Caco-2 (cell line): ENCODE data around the gene PALM2AKAP2. TPM values are rescaled to one million over a fixed set of nuclear protein-coding genes. Genes with fewer than 3 reads are reported as not detected.

ENCODE experiments used
- BruUV-seq: library from RNA; stranded (reverse); fragments of 400-500 nt; replicated peaks from 2 replicates; lab custom pipeline; 2021; lab: Mats Ljungman, UMichigan
- CTCF ChIA-PET: fragments of 300-600 bp; sonication (Branson Sonifier 250); formaldehyde crosslinking; loops from one replicate; lab custom pipeline; 2022; ENCODE audit warnings: antibody characterized with exemption; lab: Charles Lee
- POLR2A ChIA-PET: fragments of 300-600 bp; sonication (Branson Sonifier 250); formaldehyde crosslinking; loops from one replicate; lab custom pipeline; 2022; ENCODE audit warnings: antibody characterized with exemption; lab: Charles Lee
- DNase-seq, 2 experiments: peaks; one replicate each; pipeline versions ENCODE4 v3.0.0 to v3.0.0-alpha.2; 2020 to 2022
- H3K27me3 ChIP-seq: replicated peaks from 2 replicates; pipeline ENCODE4 v1.6.0; 2011; ENCODE audit warnings: low read length; ENCODE audit not compliant: control insufficient read depth, insufficient read depth
- H3K36me3 ChIP-seq: 2 replicates; pipeline ENCODE4 v1.5.1; 2011; ENCODE audit warnings: low read length; ENCODE audit not compliant: control insufficient read depth, insufficient read depth
- H3K4me1 ChIP-seq: fragments of 250-450 bp; sonication (Bioruptor Pico); 2 replicates; pipeline ENCODE4 v1.5.1; 2020; ENCODE audit warnings: mild to moderate bottlenecking
- H3K4me3 ChIP-seq: 2 replicates; pipeline ENCODE4 v1.5.1; 2011; ENCODE audit warnings: low read depth, mild to moderate bottlenecking, control low read depth, low read length
- H3K9me3 ChIP-seq: fragments of 250-450 bp; sonication (Bioruptor Pico); 2 replicates; pipeline ENCODE4 v1.5.1; 2020; ENCODE audit warnings: mild to moderate bottlenecking, moderate library complexity
- H3K27ac Mint-ChIP-seq: one replicate; pipeline ENCODE4 v1.8.0; 2022; ENCODE audit warnings: mixed read lengths; ENCODE audit not compliant: unreplicated experiment
- H3K27me3 Mint-ChIP-seq: one replicate; pipeline ENCODE4 v1.8.0; 2022; ENCODE audit warnings: mixed read lengths; ENCODE audit not compliant: insufficient read depth, unreplicated experiment
- H3K36me3 Mint-ChIP-seq: one replicate; pipeline ENCODE4 v1.8.0; 2022; ENCODE audit warnings: mild to moderate bottlenecking, mixed read lengths; ENCODE audit not compliant: insufficient read depth, unreplicated experiment
- H3K4me1 Mint-ChIP-seq: one replicate; pipeline ENCODE4 v1.8.0; 2022; ENCODE audit warnings: low read depth, mixed read lengths; ENCODE audit not compliant: unreplicated experiment
- H3K4me3 Mint-ChIP-seq: one replicate; pipeline ENCODE4 v1.8.0; 2022; ENCODE audit warnings: mild to moderate bottlenecking, moderate library complexity, mixed read lengths; ENCODE audit not compliant: unreplicated experiment
- H3K9me3 Mint-ChIP-seq: one replicate; pipeline ENCODE4 v1.8.0; 2022; ENCODE audit warnings: mixed read lengths; ENCODE audit not compliant: unreplicated experiment
- intact Hi-C: fragments of 100-400 bp; cut with micrococcal nuclease; formaldehyde crosslinking; loops from one replicate; pipeline ENCODE4 v1.10.0; 2022; ENCODE audit not compliant: unreplicated experiment
- total RNA-seq: library from RNA; stranded (reverse); gene quantifications from 2 replicates; pipeline ENCODE4 v1.2.3, GENCODE V29; 2022
- TF ChIP-seq, protein P1 (sequence below), 2 experiments: fragments of 200-600 bp in 1 of 2; IDR thresholded peaks; 1 replicate in 1 of 2; 2 replicates in 1 of 2; pipeline versions ENCODE4 v1.5.1 to v1.8.0; 2011 to 2022; ENCODE audit warnings: antibody characterized with exemption in 1 of 2, control low read depth in 1 of 2, inconsistent platforms in 1 of 2, low read depth in 1 of 2, low read length in 1 of 2, mild to moderate bottlenecking in 1 of 2, moderate library complexity in 1 of 2; ENCODE audit not compliant: insufficient read depth in 1 of 2, severe bottlenecking in 1 of 2, unreplicated experiment in 1 of 2

PALM2AKAP2 gene
- total RNA-seq, 1 experiment from 2014 or later: 0.54 TPM

DNA sequence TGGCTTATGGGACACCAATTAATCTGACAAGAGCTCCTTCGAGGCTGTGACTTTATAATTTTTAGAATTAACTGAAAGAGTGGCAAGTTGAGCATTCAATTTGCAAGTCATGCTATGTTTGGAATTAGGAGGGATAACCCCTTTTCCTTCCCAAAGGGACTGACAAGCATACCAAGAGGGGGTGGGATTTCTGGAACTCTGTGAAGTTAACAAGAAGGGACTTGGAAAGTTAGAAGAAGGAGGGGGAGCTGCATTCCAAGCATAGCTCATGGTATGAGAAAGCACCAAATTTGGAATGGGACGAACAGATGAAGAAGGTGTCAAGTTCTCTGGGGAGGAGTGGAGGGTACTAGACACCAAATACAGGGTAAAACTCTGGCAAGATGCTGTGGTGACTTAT lies 8.9 kb upstream of the PALM2AKAP2 start:
- H3K27ac Mint-ChIP-seq: no peak overlapping the region
- intact Hi-C loops: no loop called here
- no peak for DNase-seq
- Histone ChIP-seq H3K9me3 (no peaks in the 10 kb centered on the region), H3K27me3 (no peaks in the 10 kb centered on the region), H3K36me3 (no peaks in the 10 kb centered on the region), H3K4me1 (peaks cover 16% of the 10 kb centered on the region; the same call in 1 of the 2 replicates), H3K4me3 (no peak overlapping the region)
- H3K27me3 Mint-ChIP-seq: peaks cover 11% of the 10 kb centered on the region
- TF ChIP-seq, protein P1, sequence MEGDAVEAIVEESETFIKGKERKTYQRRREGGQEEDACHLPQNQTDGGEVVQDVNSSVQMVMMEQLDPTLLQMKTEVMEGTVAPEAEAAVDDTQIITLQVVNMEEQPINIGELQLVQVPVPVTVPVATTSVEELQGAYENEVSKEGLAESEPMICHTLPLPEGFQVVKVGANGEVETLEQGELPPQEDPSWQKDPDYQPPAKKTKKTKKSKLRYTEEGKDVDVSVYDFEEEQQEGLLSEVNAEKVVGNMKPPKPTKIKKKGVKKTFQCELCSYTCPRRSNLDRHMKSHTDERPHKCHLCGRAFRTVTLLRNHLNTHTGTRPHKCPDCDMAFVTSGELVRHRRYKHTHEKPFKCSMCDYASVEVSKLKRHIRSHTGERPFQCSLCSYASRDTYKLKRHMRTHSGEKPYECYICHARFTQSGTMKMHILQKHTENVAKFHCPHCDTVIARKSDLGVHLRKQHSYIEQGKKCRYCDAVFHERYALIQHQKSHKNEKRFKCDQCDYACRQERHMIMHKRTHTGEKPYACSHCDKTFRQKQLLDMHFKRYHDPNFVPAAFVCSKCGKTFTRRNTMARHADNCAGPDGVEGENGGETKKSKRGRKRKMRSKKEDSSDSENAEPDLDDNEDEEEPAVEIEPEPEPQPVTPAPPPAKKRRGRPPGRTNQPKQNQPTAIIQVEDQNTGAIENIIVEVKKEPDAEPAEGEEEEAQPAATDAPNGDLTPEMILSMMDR (IDR thresholded peaks at IDR 0.05; ENCODE audit: insufficient read depth in 1 of 2, low read depth in 1 of 2, low read length in 1 of 2, severe bottlenecking in 1 of 2, unreplicated experiment in 1 of 2): no peak
- POLR2A ChIA-PET: no interaction called here
- no TSS peak for BruUV-seq
- CTCF ChIA-PET: no interaction called here
- H3K9me3 Mint-ChIP-seq: no peaks in the 10 kb centered on the region
- no peak overlapping the region for H3K4me3 Mint-ChIP-seq
- no peaks in the 10 kb centered on the region for H3K36me3 Mint-ChIP-seq
- H3K4me1 Mint-ChIP-seq: peaks cover 8% of the 10 kb centered on the region

DNA sequence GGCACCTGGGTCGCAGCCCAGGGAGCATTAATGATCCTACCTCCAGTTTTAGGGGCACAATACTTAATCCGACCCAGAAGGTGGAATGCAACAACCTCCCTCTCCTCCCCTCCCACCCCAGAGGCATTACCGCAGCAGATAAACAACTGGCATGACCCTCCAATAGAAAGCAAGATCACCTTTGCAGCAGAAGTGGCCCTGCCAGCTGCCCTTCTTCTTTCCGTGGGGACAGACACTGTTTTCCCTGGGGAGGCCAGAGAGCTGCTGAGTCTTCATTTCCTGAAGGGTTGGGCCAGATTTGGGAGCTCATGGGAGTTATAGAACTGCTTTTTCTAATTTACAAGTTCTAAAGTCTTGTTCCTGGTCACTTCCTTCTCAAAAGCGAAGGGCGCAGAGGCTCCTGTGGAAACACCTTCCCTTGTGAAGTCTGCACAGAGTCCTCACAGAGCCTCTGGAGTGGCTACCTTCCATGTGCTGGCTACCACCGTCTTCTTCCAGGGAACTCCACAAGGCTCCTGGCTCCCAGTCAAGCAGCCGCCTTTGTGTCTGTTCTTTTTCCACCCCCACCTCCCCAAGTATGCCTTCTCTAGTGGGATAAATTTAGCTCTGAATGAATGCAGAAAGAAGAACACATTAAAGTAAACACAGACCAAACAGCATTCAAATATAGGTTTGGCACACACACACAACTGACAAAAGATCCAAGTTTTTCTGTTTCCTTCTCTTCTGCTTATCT lies 8.0 kb upstream of the PALM2AKAP2 start:
- intact Hi-C loops: no loop called here
- Mint-ChIP-seq H3K9me3 (no peaks in the 10 kb centered on the region), H3K36me3 (no peaks in the 10 kb centered on the region), H3K27me3 (peaks cover 11% of the 10 kb centered on the region), H3K4me1 (peaks cover 8% of the 10 kb centered on the region), H3K4me3 (no peak overlapping the region), H3K27ac (no peak overlapping the region)
- no peak for DNase-seq
- BruUV-seq: no TSS peak
- ChIA-PET CTCF (no interaction called here), POLR2A (no interaction called here)
- H3K9me3 ChIP-seq: no peaks in the 10 kb centered on the region
- H3K27me3 ChIP-seq: no peaks in the 10 kb centered on the region
- H3K36me3 ChIP-seq: no peaks in the 10 kb centered on the region
- TF ChIP-seq, protein P1 (IDR thresholded peaks at IDR 0.05; ENCODE audit: insufficient read depth in 1 of 2, low read depth in 1 of 2, low read length in 1 of 2, severe bottlenecking in 1 of 2, unreplicated experiment in 1 of 2): no peak
- H3K4me3 ChIP-seq: no peak overlapping the region
- peaks cover 16% of the 10 kb centered on the region; the same call in 1 of the 2 replicates for H3K4me1 ChIP-seq

DNA sequence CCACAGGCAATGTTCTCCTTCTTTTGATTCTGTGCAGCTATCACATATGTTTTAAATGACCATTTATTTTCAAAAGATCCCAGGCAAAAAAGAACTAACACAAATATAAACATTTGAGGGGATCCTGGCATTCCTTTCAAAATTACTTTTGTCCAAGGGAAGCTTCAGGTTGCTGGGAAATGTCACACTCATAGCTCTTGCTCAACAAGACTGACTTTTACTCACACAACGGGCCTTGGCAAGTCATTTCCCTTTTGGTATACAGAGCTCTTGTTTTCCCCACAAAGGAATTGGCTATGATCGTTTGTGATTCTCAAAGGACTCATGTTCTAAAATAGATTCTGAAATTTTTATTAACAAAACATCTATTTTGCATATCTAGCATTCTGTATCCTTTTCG lies 4.5 kb upstream of the PALM2AKAP2 start:
- peaks cover 16% of the 10 kb centered on the region for H3K4me1 ChIP-seq
- no peak for DNase-seq
- peaks cover 8% of the 10 kb centered on the region for H3K4me1 Mint-ChIP-seq
- no peak overlapping the region for H3K27ac Mint-ChIP-seq
- H3K36me3 ChIP-seq: no peaks in the 10 kb centered on the region
- CTCF ChIA-PET: no interaction called here
- no TSS peak for BruUV-seq
- TF ChIP-seq, protein P1 (IDR thresholded peaks at IDR 0.05; ENCODE audit: insufficient read depth in 1 of 2, low read depth in 1 of 2, low read length in 1 of 2, severe bottlenecking in 1 of 2, unreplicated experiment in 1 of 2): no peak
- POLR2A ChIA-PET: no interaction called here
- H3K36me3 Mint-ChIP-seq: no peaks in the 10 kb centered on the region
- no peaks in the 10 kb centered on the region for H3K9me3 Mint-ChIP-seq
- no peaks in the 10 kb centered on the region for H3K27me3 ChIP-seq
- H3K27me3 Mint-ChIP-seq: peaks cover 19% of the 10 kb centered on the region
- H3K4me3 Mint-ChIP-seq: no peak overlapping the region
- no peaks in the 10 kb centered on the region for H3K9me3 ChIP-seq
- no peak overlapping the region for H3K4me3 ChIP-seq
- intact Hi-C loops: no loop called here
